ENCODE data around the gene OVCA2.

OVCA2 gene

DNA sequence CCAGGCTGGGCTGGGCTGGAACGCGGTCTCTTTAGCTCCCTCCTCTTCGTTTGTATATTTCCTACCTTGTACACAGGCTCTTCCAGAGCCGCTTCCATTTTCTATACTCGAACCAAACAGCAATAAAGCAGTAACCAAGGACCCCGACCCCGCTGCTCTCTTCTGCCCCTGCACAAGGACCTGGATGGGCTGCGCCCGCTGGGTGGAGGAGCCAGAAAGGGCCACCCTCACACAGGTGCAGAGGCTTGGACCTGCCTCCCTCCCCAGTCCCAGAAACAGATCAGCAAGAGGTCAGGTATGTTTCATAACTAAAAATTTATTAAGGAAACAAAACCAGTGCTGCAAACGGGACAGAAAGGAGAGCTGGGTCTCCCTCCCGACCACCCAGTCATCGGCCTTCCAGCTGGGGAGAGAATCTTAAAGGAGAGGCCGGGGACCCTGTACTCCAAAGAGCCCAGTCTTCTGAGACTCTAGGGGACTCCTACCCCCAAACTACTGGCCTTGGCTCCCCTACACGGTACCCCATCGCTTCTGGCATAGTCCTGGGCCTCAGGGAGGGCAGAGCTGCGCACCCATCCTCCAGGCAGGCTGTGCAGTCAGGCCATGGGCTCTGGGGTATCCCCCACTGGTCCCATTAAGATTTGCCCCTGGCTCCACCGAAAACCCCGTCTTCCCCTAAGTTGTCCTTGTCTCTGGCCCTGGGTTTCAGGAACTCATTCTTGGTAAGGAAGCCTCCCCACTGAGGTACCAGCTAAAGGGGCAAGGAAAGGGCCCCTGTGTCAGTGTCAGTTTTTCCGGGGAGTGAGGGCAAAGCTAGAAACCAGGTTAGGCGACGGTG lies 17.9 kb downstream of the OVCA2 start:
- H3K4me3 ChIP-seq (ENCODE audit: low read depth, low read length), result peak overlapping the region; percentile 75
- TF ChIP-seq, protein P1, sequence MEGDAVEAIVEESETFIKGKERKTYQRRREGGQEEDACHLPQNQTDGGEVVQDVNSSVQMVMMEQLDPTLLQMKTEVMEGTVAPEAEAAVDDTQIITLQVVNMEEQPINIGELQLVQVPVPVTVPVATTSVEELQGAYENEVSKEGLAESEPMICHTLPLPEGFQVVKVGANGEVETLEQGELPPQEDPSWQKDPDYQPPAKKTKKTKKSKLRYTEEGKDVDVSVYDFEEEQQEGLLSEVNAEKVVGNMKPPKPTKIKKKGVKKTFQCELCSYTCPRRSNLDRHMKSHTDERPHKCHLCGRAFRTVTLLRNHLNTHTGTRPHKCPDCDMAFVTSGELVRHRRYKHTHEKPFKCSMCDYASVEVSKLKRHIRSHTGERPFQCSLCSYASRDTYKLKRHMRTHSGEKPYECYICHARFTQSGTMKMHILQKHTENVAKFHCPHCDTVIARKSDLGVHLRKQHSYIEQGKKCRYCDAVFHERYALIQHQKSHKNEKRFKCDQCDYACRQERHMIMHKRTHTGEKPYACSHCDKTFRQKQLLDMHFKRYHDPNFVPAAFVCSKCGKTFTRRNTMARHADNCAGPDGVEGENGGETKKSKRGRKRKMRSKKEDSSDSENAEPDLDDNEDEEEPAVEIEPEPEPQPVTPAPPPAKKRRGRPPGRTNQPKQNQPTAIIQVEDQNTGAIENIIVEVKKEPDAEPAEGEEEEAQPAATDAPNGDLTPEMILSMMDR (IDR thresholded peaks at IDR 0.05; ENCODE audit: low read depth, low read length, missing control alignments), result no peak

DNA sequence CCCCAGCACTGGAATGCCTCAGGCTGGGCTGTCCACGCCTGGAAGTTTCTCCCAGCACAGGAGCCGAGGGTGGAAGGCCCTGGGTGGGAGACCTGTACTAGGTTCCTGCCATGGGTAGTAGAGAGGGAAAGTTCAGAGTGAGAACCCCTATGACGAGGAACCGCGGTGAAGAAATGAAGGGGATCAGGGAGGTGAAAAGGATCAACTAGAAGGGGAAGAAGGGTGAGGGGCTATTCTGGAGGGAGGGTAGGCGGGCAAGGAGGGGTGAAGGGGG lies 18.5 kb downstream of the OVCA2 start:
- no peak for DNase-seq (ENCODE audit: low read depth)
- TF ChIP-seq, protein P1 (IDR thresholded peaks at IDR 0.05; ENCODE audit: low read depth, low read length, missing control alignments), result no peak
- no peak overlapping the region for H3K4me3 ChIP-seq (ENCODE audit: low read depth, low read length)

More for the DNA sequence above, 17.9 kb downstream of the OVCA2 start:
- no peak for DNase-seq (ENCODE audit: low read depth)

DNA sequence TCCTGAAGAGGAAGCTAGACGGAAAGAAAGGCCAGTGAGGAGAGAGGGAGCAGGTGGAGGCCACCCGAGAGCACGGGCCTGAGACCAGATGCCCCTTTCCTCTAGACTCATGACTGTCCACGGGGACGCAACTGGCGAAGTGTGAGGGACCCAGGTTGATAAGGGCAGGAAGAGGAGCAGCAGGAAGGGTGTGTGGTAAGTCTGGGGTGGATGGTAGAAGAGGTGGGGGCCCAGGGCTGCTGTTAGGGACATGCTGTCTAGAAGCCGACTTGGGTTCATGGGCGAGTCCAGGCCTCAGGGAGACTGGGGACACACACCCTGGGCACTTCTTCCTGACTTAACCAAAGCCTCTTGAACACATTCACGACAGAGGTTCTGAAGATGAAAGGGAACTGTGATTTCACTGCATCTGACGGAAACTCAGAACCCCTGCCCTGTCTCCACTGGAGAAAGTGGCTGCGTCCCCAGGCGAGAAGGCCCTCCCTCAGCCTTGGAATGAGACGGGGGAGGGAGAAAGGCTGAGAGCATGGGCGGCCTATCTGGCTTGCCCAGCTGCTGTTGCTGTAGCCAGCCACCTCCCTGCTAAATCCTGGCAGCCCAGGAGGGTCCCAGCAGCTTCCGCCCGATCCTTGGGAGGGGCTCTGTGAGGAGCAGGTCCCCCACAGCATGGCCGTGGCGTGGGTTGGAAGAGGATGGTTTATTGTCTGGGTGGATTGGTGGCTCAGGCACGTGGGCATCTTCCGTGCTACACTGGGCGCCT lies 19.0 kb downstream of the OVCA2 start:
- TF ChIP-seq, protein P1 (IDR thresholded peaks at IDR 0.05; ENCODE audit: low read depth, low read length, missing control alignments), result no peak
- DNase-seq (ENCODE audit: low read depth), result no peak
- no peak overlapping the region for H3K4me3 ChIP-seq (ENCODE audit: low read depth, low read length)

DNA sequence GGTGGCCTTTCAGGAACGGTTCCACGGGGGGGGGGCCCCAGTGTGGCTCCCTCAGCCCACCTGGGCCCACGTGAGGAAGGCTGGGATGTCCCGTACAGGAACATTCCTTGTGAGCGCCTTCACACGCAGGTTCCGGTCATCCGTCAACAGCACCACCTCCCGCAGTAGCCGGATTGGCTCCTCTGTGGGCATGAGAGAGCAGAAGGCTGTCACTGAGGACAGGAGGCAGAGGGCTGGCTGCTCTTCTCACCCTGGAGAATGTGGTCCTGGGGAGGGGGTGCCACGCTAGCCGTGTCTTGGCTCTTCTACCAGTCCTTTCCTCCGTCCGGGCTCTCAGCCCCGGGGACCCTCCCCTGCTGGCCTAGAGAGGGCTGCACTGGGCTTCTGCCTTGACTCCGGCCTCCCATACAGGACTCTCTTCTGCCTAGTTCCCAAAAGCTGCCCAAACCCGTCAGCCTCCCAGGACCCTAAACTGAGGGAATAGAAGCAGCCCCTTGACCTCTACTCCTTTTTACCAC lies 19.7 kb downstream of the OVCA2 start:
- DNase-seq (ENCODE audit: low read depth), result no peak
- no peak overlapping the region for H3K4me3 ChIP-seq (ENCODE audit: low read depth, low read length)
- TF ChIP-seq, protein P1 (IDR thresholded peaks at IDR 0.05; ENCODE audit: low read depth, low read length, missing control alignments), result no peak

- DNase-seq (ENCODE audit: low read depth), result no peak
- TF ChIP-seq, protein P1 (IDR thresholded peaks at IDR 0.05; ENCODE audit: low read depth, low read length, missing control alignments), result no peak
- H3K4me3 ChIP-seq (ENCODE audit: low read depth, low read length), result no peak overlapping the region
Observed at GRCh38 chr17:2062571-2063183, 20.9 kb downstream of the OVCA2 start.

DNA sequence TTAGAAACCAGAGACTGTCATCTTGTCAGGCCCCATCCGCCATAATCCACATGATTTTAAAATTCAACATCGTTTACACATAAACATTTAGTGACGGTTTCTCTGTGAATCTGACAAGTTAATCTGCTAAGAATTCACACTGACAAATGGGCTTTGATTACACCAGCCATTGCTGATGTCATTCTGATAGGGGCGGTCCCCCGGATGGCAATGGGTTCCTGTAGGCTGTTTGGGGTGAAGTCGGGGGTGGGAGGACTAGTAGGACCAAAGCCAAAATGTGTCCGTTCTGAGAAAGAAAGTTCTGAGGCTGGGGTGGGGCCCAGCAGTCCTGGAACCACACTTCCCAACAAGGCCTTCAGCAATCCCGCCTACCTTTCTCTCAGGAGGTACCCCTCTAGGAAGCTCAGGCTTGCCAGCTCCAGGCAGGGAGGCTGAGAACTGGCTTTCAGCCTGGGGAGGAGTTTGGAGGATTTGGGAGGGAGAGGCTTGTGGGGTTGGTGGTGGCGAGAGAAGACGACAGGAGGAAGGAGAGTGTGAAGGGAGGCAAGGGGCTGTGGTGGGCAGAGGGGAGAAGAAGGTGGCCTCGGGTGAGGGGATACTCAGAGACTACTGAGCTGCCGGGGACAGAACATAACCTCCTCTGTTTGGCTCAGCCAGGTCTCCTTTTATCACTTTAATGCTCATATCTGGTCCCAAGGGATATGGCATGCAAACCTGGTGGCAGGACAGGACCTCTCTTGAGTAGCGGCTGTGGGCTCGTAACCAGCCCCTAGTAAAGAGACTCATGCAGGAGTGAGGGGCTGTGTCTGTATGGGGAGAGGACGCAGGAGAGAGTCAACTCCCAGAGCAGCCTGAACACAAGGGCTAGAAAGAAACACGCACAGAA lies 21.7 kb downstream of the OVCA2 start:
- TF ChIP-seq, protein P1 (IDR thresholded peaks at IDR 0.05; ENCODE audit: low read depth, low read length, missing control alignments), result no peak
- no peak for DNase-seq (ENCODE audit: low read depth)
- no peak overlapping the region for H3K4me3 ChIP-seq (ENCODE audit: low read depth, low read length)

All from GM12864 (cell line).